ENCODE measurements around the gene TAPT1. TPM values are rescaled to one million over a fixed set of nuclear protein-coding genes. Genes with fewer than 3 reads are reported as not detected.

TAPT1 gene
- total RNA-seq, 1 experiment from 2014 or later = 11.1 TPM

DNA sequence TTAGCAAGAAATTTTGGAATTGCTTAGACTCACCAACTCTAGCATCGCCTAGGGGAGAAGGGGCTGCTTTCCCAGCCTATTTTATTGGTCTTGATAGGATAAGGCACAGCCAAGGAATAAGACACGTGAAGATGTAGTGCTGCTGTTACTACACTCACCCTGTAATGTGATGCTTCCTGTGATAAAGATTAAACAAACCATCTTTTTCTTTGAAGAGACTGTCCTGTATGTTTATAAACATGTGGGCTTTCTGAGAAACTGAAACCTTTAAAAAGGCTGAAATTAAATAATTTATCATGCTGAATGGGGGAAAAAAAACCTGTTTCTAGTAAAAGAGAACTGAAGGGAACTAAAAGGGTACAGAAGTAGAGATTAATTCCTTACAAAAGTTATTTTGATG is 13.2 kb downstream of the TAPT1 start:
- H3K9me3 ChIP-seq (ENCODE audit: control insufficient read depth, low read depth, low read length) = no peaks in the 10 kb centered on the region

More for the DNA sequence above, 13.2 kb downstream of the TAPT1 start:
- Histone ChIP-seq H2AK5ac (ENCODE audit: insufficient read length, low read length) (no peak overlapping the region), H3K23me2 (ENCODE audit: insufficient read length, low read depth, low read length, poor library complexity, severe bottlenecking) (no peaks in the 10 kb centered on the region), H2AFZ (ENCODE audit: low read length) (no peak overlapping the region), H3K4me1 (ENCODE audit: insufficient read depth, low read length) (no peaks in the 10 kb centered on the region), H3K79me2 (ENCODE audit: insufficient read depth, low read length) (no peaks in the 10 kb centered on the region), H3K4me2 (ENCODE audit: insufficient read depth, insufficient read length, low read length) (no peak overlapping the region), H3K4ac (ENCODE audit: low read depth, low read length) (no peak overlapping the region), H4K91ac (ENCODE audit: insufficient read length, low read depth, low read length) (no peak overlapping the region), H3K79me1 (ENCODE audit: insufficient read depth, low read depth, low read length, poor library complexity, severe bottlenecking) (no peaks in the 10 kb centered on the region), H2BK5ac (ENCODE audit: insufficient read length, low read length) (no peak overlapping the region), H3K27ac (ENCODE audit: insufficient read length, low read depth, low read length) (no peak overlapping the region), H3K9ac (ENCODE audit: extremely low read depth, insufficient read length, low read length) (no peak overlapping the region), H4K20me1 (ENCODE audit: control insufficient read depth, insufficient read depth, insufficient read length) (no peaks in the 10 kb centered on the region), H2BK120ac (ENCODE audit: low read depth, low read length, poor library complexity, severe bottlenecking) (no peak overlapping the region), H4K8ac (replicated peaks; ENCODE audit: insufficient read length, low read depth, low read length) (no peak overlapping the region), H2BK12ac (ENCODE audit: insufficient read length, low read depth, low read length) (no peak overlapping the region), H3K23ac (ENCODE audit: insufficient read length, low read depth, low read length) (no peak overlapping the region), H3K14ac (ENCODE audit: insufficient read depth, low read length) (no peak overlapping the region), H3K18ac (ENCODE audit: insufficient read length, low read depth, low read length) (no peak overlapping the region), H3K27me3 (ENCODE audit: insufficient read depth, low read length) (no peaks in the 10 kb centered on the region), H4K5ac (ENCODE audit: insufficient read length, low read depth, low read length) (no peak overlapping the region), H3K56ac (ENCODE audit: insufficient read length, low read depth, low read length) (no peak overlapping the region), H2BK15ac (ENCODE audit: low read depth, low read length) (no peak overlapping the region), H3T11ph (ENCODE audit: low read length) (no peak overlapping the region), H2BK20ac (ENCODE audit: low read depth, low read length, poor library complexity, severe bottlenecking) (no peak overlapping the region)
- peaks cover 0 to 12% of the 10 kb centered on the region in 2 experiments; a peak in 2 of 4 replicates for H3K4me1 Mint-ChIP-seq
- DNase-seq = no peak
- H3K27ac Mint-ChIP-seq = no peak overlapping the region
- no peaks in the 10 kb centered on the region for H3K36me3 Mint-ChIP-seq (ENCODE audit: insufficient read depth in 1 of 3, low read depth in 3 of 3)
- no peaks in the 10 kb centered on the region for H3K9me3 Mint-ChIP-seq
- no CpG with 5 or more reads among the region's 2 CpGs for WGBS (ENCODE audit: extremely low coverage, insufficient read length, low lambda C conversion rate)
- no peak overlapping the region for H3K4me3 Mint-ChIP-seq
- no peaks in the 10 kb centered on the region for H3K27me3 Mint-ChIP-seq (ENCODE audit: low read depth)
- TF ChIP-seq, protein P1, sequence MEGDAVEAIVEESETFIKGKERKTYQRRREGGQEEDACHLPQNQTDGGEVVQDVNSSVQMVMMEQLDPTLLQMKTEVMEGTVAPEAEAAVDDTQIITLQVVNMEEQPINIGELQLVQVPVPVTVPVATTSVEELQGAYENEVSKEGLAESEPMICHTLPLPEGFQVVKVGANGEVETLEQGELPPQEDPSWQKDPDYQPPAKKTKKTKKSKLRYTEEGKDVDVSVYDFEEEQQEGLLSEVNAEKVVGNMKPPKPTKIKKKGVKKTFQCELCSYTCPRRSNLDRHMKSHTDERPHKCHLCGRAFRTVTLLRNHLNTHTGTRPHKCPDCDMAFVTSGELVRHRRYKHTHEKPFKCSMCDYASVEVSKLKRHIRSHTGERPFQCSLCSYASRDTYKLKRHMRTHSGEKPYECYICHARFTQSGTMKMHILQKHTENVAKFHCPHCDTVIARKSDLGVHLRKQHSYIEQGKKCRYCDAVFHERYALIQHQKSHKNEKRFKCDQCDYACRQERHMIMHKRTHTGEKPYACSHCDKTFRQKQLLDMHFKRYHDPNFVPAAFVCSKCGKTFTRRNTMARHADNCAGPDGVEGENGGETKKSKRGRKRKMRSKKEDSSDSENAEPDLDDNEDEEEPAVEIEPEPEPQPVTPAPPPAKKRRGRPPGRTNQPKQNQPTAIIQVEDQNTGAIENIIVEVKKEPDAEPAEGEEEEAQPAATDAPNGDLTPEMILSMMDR (conservative IDR thresholded peaks at IDR 0.05) = no peak
